T-helper 22 cell (primary cell): Measurements from ENCODE around the gene YY1.
"Not testable (repeated sequence)": the region's sequence is repeated elsewhere in the genome, so short reads cannot be mapped to it uniquely, and the experiment has no call there.

Experiments
- DNase-seq: peaks from one replicate; pipeline ENCODE4 v3.0.0-alpha.2; 2020; ENCODE audit warnings: low read depth

Gene YY1

DNA sequence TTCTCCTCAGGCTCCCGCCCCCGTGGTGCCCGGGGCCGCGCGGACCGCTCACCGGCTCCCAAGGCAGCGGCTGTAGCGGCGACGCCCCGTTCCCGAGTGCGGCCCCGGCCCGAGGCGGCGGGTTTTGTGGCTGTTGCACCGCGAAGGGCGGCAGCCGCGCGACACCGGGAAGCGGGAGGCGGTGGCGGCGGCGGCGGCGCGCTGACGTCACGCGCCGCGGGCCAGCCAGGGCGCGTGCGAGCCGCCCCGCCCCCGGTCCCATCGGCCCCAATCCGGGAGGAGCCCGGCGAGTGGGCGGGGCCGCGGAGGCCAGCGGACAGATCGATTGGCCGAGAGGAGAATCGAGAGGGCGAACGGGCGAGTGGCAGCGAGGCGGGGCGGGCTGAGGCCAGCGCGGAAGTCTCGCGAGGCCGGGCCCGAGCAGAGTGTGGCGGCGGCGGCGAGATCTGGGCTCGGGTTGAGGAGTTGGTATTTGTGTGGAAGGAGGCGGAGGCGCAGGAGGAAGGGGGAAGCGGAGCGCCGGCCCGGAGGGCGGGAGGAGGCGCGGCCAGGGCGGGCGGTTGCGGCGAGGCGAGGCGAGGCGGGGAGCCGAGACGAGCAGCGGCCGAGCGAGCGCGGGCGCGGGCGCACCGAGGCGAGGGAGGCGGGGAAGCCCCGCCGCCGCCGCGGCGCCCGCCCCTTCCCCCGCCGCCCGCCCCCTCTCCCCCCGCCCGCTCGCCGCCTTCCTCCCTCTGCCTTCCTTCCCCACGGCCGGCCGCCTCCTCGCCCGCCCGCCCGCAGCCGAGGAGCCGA, at the start of gene YY1:
YY1 (plus strand) TSS at position 726 of the 792 bp plus-strand sequence. CDS start 101 bp downstream, outside the sequence.
- peak; percentile 99 for DNase-seq

DNA sequence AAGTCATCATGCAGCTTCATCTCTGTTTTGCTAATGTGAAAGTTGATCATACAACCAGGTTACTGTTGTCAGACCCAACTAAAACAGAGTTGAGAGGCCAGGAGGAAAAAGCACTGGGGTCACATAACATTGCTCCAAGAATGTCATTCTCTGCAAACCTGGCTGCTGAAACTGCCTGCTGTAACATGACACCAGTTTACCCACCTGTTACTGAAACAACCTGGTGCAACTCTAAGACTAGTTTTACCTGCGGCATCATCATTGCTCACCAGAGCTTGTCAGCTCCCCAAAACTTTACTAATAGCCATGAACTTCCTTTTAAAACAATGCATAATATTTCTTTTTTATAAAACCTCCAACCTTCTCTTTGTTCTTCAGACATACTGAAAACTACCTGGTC, 48.8 kb upstream of the YY1 start:
- DNase-seq: no peak

DNA sequence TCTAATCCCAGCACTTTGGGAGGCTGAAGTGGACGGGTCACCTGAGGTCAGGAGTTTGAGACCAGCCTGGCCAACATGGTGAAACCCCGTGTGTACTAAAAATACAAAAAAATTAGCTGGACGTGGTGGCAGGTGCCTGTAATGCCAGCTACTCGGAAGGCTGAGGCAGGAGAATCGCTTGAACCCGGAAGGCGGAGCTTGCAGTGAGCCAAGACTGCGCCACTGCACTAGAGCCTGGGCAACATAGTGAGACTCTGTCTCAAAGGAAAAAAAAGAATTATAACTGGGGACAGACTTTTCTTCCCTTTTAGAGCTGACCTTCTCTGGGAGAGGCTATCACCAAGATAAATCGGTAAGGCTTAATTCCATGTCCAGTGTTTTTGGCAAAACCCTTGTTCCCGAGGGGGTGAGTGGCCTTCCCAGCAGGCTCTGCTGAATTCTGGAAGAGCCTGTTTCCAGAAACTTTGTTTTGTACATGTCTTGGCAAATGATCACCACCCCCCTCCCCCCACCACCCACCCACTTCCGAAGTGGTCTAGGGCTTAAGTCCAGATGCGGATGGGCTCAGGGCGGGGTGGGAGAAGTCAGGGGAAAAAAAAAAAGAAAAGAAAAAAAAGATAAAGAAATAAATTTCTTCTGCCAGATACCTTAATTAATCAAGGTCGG, 47.2 kb upstream of the YY1 start:
- DNase-seq: no peak

DNA sequence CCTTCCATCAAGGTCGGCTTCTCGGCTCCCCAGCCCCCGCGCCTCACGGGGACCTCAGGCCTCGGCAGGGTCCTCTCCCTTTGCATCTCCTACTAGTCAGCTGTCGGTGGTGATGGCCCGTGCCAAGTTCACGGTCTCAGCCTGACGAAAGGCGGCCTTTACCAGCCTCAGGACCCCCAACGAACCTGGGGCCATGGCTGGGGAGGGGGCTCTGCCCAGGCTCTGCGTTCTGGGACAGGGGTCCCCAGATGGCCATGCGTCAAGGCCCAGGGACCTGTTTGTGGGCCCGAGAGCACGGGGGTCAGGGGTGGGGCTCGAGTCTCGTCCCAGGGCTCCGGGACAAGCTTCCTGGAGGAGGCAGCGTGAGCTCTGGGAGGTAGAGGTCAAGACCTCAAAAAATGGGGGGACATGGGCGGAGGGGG, 46.7 kb upstream of the YY1 start:
- DNase-seq: no peak

DNA sequence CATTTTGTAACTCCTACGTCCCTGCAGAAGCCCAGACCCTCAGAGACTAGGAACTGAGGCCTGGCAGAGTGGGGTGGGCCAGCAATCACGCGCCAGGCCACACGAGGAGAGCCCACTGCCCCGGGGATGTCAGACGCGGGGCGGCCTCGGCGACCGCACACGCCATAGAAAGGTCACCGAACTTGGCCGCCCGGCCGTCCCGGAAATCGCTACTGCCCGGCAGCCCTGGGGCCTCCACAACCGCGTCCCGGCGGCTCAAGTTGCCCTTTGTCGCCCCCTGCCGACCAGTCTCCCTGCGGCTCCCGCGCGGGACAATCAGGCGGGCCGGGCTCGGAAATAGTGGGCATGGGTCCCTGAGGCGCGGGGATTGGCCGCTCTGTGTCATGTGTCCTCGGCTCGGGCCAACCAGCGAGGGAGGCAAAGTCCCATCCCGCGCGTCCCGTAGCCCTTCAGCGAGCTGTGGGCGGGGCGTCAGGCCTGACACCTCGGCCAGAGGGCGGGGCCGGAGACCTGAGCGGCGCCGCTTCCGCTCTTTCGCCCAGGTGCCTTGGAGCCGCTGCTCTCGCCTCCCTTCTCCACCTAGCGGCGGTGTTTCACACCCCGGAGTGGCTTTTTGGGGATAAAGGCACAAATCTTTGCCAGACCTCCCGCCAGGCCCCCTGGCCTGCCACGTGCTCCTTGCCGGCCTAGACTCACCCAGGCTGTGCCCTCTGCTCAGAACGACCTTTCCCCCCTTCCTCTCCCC, 46.1 kb upstream of the YY1 start:
- peak; percentile 100 for DNase-seq

DNA sequence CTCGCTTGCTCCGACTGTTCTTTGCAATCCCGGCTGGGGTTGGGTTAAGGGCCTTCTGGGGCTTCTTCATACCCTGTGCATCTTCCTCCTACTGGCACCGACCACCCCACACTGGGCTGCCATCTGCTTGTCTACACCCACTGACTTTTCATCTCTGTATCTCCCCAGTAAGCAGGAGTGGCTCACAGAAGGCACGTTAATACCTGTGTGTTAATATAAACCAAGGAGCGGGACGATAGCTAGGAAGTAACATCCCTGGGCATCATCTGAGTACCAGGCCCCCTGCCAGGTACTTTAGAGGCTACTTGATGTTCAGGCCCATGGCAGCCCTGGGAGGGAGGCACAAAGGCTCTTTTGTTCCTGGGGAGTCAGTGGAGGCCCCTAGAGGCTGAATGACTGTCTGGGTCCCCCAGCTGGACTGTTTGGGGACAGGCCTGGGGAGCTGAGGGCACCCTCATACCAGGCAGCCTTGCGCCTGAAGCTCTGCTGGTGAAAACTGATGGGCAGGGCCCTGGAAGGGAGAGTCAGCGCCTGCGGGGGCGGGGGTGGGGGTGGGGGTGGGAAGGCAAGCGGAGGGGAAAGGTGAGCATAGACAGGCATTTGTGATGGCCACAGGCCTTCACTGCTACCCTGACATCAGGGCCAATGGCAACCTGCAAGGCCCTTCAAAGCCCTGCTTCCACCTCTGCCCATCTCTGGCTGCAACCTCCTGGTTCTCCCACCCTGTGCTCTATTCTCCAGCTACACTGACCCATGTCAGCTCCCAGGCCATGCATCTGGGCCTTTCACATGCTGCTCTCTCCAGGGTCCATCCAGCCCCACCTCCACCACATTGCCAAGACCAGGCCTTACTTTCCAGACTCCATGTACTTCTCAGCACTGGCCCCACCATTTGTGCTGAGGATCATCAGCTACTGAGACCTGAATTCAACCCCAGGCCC, 45.3 kb upstream of the YY1 start:
- no peak for DNase-seq

DNA sequence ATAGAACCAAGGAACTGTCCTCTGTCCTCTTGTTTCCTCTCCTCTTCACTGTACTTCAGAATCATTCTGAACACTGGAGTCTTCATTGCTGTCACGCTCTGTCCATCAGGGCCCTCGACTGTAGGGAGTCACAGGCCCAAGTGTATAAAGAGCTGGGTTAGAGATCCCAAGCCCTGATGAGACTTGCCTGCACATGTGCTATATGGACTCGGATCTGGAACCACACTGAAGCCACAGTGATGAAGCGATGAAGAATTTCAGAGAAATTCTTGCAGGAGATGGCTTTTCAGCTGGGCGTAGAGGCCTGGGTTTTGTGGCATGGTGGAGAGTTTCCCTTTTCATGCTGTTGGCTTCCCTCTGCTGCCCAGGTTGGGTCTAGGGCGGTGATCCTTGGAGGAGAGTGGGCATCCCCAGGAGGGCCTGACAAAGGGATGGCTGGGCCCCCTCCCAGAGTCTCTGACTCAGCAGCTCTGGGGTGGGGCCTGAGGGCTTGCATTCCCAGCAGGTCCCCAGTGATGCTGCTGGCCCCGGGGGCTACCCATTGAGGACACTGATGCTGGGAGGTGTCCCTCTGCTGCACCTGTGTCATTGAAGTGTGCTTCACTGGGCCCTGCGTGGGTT, 39.6 kb upstream of the YY1 start:
- no peak for DNase-seq

DNA sequence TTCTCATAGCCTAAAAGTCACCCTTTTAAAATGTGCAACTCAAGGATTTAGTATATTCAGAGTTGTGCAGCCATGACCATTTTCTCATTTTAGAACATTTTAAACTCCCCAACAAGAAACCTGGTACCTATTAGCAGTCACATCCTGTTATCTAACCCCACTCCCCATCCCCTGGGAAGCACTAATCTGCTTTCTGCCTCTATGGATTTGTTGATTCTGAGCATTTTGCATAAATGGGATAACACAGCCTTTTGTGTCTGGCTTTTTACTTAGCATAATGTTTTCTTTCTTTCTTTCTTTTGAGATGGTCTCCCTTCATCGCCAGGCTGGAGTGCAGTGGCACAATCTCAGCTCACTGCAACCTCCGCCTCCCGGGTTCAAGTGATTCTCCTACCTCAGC, 38.6 kb upstream of the YY1 start:
- no peak for DNase-seq

DNA sequence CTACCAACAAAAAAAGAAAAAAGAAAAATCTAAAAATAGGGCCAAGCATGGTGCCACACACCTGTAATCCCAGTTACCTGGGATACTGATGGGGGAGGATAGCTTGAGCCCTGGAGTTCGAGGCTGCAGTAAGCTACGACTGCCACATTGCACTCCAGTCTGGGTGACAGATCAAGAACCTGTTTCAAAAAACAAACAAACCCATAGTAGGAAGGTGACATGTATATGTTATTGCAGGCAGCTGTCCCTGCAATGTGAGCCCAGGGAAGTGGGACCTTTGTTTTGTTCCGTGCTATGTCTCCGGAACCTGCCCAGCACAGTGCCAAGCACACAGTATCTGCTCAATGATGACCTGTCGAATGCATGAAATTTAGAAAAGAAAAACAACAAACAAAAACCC, 37.2 kb upstream of the YY1 start:
- no peak for DNase-seq

DNA sequence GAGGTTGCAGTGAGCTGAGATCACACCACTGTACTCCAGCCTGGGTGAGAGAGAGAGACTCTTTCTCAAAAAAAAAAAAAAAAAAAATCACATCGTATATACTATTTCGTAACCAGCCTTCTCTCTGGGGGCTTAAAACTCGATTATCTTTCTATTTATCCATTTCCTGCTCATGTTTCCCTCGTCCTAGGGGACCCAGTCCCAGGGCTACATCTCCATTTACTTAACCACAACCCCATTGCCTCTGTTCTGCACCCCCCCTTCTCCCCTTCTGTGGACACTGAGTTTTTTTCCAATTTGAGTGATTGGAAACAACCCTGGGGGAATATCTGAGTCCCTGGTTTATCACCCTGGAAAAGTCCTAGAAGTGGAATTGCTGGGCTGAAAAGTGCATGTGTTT, 36.2 kb upstream of the YY1 start:
- no peak for DNase-seq

DNA sequence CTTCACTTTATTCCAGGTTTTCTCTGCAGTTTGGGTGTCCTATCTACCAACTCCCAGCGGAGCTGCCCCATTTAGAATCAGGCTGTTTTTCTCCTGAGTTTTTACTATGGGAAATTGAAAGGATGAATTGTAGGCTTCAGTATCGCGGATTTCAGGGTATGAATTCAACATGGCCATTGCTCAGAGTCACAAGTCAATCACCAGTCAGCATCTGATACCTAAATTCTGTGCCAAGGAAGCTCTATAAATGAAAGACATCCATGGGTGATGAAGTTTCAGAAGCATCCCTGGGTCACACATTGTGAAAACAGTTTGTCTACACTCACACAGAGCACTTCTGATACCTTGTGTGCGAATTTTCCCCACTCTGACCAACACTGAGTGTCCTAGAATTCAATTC, 35.8 kb upstream of the YY1 start:
- DNase-seq: no peak

DNA sequence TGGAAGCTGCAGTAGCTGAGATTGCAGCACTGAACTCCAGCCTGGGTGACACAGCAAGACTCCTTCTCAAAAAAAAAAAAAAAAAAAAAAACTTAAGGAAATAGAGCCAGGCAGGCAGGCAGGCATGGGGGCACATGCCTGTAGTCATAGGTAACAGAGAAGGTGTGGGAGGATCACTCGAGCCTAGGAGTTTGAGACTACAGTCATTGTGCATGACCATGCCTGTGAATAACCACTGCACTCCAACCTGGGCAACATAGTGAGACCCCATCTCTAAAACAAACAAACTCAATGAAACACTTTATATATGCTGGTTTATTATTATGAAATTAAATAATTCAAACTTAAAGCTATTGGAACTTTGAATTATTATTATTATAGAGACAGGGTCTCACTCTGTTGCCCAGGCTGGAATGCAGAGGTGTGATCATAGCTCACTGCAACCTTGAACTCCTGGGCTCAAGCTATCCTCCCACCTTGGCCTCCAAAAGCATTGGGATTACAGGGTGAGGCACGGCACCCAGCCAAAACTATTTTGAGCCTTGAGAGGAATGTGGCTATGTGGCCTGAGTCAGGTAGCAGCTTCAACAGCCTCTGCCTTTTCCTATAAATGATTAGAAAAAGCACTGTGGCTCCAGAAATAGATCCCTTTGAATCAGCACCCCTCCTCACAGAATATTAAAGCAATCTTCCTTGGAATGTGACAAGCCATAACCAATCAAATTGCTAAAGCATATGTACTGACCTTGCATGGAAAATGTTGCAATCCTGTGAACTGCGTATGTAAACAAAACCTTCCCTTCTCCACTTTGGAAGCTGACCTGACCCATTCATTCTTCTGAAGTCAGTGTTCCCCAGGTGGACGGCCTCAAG, 34.7 kb upstream of the YY1 start:
- no peak for DNase-seq

DNA sequence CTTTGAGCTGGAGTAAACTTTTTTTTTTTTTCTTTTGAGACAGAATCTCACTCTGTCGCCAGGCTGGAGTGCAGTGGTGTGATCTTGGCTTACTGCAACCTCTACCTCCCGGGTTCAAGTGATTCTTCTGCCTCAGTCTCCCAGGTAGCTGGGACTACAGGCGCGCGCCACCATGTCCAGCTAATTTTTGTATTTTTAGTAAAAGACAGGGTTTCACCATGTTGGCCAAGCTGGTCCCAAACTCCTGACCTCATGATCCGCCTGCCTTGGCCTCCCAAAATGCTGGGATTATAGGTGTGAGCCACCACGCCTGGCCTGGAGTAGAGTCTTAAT, 34.1 kb upstream of the YY1 start:
- not testable (repeated sequence) for DNase-seq

DNA sequence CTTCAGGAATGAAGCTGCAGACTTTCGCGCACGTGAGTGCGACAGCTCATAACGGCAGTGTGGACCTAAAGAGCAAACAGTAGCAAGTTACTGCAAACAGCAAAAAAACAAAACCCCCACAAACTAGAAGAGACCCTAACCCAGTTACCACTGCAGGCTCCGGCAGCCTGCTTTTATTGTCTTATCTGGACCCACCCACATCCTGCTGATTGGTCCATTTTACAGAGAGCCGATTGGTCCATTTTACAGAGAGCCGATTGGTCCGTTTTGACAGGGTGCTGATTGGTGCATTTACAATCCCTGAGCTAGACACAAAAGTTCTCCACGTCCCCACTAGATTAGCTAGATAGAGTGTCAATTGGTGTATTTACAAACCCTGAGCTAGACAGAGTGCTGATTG, 31.4 kb upstream of the YY1 start:
- not testable (repeated sequence) for DNase-seq

DNA sequence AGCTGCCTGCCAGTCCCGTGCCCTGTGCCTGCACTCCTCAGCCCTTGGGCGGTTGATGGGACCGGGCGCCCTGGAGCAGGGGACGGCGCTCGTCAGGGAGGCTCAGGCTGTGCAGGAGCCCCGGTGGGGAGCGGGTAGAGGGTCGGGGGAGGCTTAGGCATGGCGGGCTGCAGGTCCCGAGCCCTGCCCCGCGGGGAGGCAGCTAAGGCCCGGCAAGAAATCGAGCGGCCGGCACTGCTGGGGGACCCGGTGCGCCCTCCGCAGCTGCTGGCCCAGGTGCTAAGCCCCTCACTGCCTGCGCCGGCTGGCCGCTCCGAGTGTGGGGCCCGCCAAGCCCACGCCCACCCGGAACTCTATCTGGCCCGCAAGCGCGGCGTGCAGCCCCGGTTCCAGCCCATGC, 30.8 kb upstream of the YY1 start:
- not testable (repeated sequence) for DNase-seq

DNA sequence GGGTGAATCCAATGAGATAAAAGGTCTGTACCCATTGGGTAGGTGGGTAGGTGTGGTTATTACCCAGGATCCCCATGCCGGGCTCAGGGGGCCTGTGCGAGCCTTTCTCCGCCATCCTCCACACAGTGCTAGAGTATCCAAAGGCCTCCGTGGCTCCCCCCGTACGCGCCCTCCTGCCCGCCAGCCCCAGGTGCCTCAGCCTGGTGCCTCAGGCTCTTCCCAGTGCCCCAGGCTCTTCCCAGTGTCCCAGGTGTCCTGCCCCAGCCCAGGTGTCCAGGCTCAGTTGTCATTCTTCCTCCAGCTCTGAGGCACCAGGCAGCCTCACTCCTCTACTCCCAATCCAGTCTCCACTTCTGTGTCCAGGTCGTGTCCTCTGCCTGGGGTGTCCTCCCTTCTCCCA, 27.6 kb upstream of the YY1 start:
- no peak for DNase-seq

DNA sequence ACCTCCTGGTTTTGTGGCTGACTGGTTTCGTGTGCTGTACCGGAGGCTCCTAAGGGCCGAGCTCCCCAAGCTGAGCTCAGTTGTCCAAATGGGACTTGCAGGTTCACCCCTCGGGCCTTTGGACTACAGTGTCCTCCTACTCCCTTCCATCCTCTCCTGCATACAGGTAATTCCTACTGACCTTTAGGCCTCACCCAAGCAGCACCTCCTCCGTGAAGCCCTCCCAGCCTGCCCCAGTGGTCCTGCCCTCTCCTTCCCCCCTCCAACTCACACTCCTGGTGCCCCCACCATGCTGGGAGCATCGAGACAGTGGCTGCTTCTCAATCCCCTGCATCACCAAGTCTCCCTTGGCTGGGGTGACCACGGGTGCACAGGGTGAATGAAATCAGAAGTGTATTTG, 27.1 kb upstream of the YY1 start:
- no peak for DNase-seq

DNA sequence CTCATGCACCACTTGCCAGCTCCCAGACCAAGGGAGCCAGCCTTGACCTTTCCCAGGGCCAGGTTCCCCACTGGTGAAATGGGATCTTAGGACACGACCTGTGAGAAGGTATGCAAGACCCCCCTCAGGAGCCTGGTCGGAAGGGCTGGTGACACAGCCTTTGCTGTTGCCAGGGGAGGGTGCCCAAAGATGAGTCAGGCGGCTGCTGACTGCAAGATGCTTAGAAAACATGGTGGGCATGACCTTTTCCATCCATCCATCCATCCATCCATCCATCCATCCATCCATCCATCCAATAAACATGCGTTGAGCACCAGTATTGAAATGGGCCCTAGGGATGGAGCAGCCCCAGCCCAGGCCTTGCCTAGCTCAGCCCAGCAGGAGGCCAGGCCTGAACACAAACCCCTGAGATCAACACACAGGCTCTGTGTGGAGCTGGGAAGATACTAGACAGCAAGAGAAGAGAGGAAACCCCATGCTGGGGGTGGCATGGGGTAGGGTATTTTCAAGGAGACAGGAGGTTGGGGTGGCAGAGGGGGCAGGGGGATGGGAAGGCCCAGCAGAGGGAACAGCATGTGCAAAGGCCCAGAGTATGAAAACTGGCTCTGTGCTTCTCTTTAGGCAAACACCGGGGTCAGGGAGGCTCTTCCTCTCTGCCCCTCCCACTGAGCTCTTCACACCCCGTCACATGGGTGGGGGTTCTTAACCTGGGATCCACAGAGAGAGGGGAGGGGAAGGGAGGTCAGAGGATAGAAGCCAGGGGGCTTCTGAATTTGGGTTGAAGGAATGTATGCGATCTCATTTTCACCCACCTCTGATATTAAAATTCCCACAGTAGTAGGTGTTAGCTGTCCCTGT, 26.2 kb upstream of the YY1 start:
- no peak for DNase-seq

DNA sequence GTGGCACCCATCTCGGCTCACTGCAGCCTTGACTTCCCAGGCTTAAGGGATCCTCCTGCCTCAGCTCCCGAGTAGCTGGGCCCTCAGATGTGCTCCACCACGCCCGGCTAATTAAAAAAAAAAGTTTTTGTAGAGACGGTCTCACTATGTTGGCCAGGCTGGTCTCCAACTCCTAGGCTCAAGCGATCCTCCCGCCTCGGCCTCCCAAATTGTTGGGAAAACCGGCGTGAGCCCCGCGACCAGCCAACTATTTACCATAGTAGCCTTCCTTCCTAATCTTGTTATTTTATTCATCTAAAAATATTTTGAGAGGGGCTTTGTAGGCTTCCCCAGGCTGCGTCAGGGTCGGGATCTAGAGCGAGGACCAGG, 25.4 kb upstream of the YY1 start:
- no peak for DNase-seq
